WTC11 (cell line): ENCODE results near the gene C17orf67. TPM values are rescaled to one million over a fixed set of nuclear protein-coding genes. Genes with fewer than 3 reads are reported as not detected.
"Not testable (repeated sequence)": the region's sequence is repeated elsewhere in the genome, so short reads cannot be mapped to it uniquely, and the experiment has no call there.

Source experiments
- ATAC-seq: fragments of 200-7000 bp; cut with Tn5 transposase; 2 replicates; pipeline ENCODE4 v1.10.0; 2021; ENCODE audit warnings: mild to moderate bottlenecking, moderate library complexity
- CTCF ChIA-PET: fragments of 300-600 bp; sonication (Branson Sonifier 250); formaldehyde crosslinking; loops from one replicate; lab custom pipeline; 2021; ENCODE audit warnings: antibody characterized with exemption; lab: Charles Lee
- POLR2A ChIA-PET: fragments of 350-600 bp; sonication (Branson Sonifier 250); formaldehyde crosslinking; loops from one replicate; lab custom pipeline; 2021; ENCODE audit warnings: antibody characterized with exemption; lab: Charles Lee
- DNase-seq: peaks from one replicate; pipeline ENCODE4 v3.0.0; 2021; ENCODE audit warnings: low spot score
- H3K27ac Mint-ChIP-seq: 2 replicates; pipeline ENCODE4 v1.8.0; 2021; ENCODE audit warnings: mixed read lengths
- H3K27me3 Mint-ChIP-seq: 2 replicates; pipeline ENCODE4 v1.8.0; 2021; ENCODE audit warnings: low read depth, mild to moderate bottlenecking, moderate library complexity, mixed read lengths
- H3K36me3 Mint-ChIP-seq: 2 replicates; pipeline ENCODE4 v1.8.0; 2021; ENCODE audit warnings: mixed read lengths
- H3K4me1 Mint-ChIP-seq: 2 replicates; pipeline ENCODE4 v1.8.0; 2022; ENCODE audit warnings: mixed read lengths
- H3K4me3 Mint-ChIP-seq: 2 replicates; pipeline ENCODE4 v1.8.0; 2021; ENCODE audit warnings: mild to moderate bottlenecking, moderate library complexity, mixed read lengths
- H3K9me3 Mint-ChIP-seq: 2 replicates; pipeline ENCODE4 v1.8.0; 2021; ENCODE audit warnings: mixed read lengths
- E2F5 ChIP-seq: sonication (generic); formaldehyde crosslinking; IDR thresholded peaks from 2 replicates; pipeline ENCODE4 v1.8.1; 2022; ENCODE audit warnings: mild to moderate bottlenecking, moderate library complexity, missing genetic modification reagents
- FOXP1 ChIP-seq: sonication (generic); formaldehyde crosslinking; IDR thresholded peaks from 2 replicates; pipeline ENCODE4 v1.8.0; 2022; ENCODE audit warnings: missing genetic modification reagents, mild to moderate bottlenecking, moderate library complexity, borderline replicate concordance
- GTF2I ChIP-seq: fragments of 250-450 bp; sonication (Bioruptor Pico); conservative IDR thresholded peaks from 2 replicates; pipeline ENCODE4 v1.4.0; 2021; ENCODE audit warnings: mild to moderate bottlenecking
- HMGXB4 ChIP-seq: sonication (generic); formaldehyde crosslinking; IDR thresholded peaks from 2 replicates; pipeline ENCODE4 v1.8.1; 2023; ENCODE audit warnings: mild to moderate bottlenecking, moderate library complexity, missing genetic modification reagents
- NFATC4 ChIP-seq: fragments of 250-450 bp; sonication (Bioruptor Pico); IDR thresholded peaks from 2 replicates; pipeline ENCODE4 v1.9.0; 2021; ENCODE audit warnings: mild to moderate bottlenecking
- NFE2L1 ChIP-seq: sonication (generic); formaldehyde crosslinking; IDR thresholded peaks from 2 replicates; pipeline ENCODE4 v1.8.1; 2023; ENCODE audit warnings: missing genetic modification reagents
- OVOL2 ChIP-seq: fragments of 250-450 bp; sonication (Bioruptor Pico); IDR thresholded peaks from 2 replicates; pipeline ENCODE4 v1.9.0; 2021; ENCODE audit warnings: mild to moderate bottlenecking, borderline replicate concordance
- PREB ChIP-seq: sonication (generic); formaldehyde crosslinking; IDR thresholded peaks from 2 replicates; pipeline ENCODE4 v1.8.1; 2022; ENCODE audit warnings: mild to moderate bottlenecking, missing genetic modification reagents, moderate library complexity, borderline replicate concordance
- SMAD4 ChIP-seq: sonication (generic); formaldehyde crosslinking; IDR thresholded peaks from 2 replicates; pipeline ENCODE4 v1.8.0; 2022; ENCODE audit warnings: mild to moderate bottlenecking, missing genetic modification reagents
- ZNF138 ChIP-seq: sonication (generic); formaldehyde crosslinking; conservative IDR thresholded peaks from 2 replicates; pipeline ENCODE4 v1.8.1; 2022; ENCODE audit warnings: mild to moderate bottlenecking, moderate library complexity, missing genetic modification reagents
- ZNF317 ChIP-seq: sonication (generic); formaldehyde crosslinking; IDR thresholded peaks from 2 replicates; pipeline ENCODE4 v1.8.1; 2023; ENCODE audit warnings: low read depth, mild to moderate bottlenecking, moderate library complexity, missing genetic modification reagents, borderline replicate concordance
- ZNF416 ChIP-seq: fragments of 250-450 bp; sonication (Bioruptor Pico); IDR thresholded peaks from 2 replicates; pipeline ENCODE4 v1.9.0; 2021; ENCODE audit warnings: mild to moderate bottlenecking, inconsistent platforms
- total RNA-seq: library from RNA; stranded (reverse); gene quantifications from 3 replicates; pipeline ENCODE4 v1.2.3, GENCODE V29; 2021
- TF ChIP-seq, protein P1 (sequence below): sonication (generic); formaldehyde crosslinking; IDR thresholded peaks from 2 replicates; pipeline ENCODE4 v1.8.1; 2023; ENCODE audit warnings: mild to moderate bottlenecking, missing genetic modification reagents, borderline replicate concordance
- TF ChIP-seq, protein P2 (sequence below): fragments of 200-600 bp; IDR thresholded peaks from 2 replicates; pipeline ENCODE4 v1.8.0; 2022; ENCODE audit warnings: antibody characterized with exemption

C17orf67 gene
- total RNA-seq, 1 experiment from 2014 or later: 3.3 TPM

DNA sequence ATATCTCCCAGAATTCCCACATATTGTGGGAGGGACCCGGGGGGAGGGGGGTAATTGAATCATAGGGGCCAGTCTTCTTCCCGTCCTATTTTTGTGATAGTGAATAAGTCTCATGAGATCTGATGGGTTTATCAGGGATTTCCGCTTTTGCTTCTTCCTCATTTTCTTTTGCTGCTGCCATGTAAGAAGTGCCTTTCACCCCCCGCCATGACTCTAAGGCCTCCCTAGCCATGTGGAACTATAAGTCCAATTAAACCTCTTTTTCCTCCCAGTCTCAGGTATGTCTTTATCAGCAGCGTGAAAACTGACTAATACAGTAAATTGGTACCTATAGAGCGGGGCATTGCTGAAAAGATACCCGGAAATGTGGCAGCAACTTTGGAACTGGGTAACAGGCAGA lies 76.1 kb downstream of the C17orf67 start:
- peaks cover 12% of the 10 kb centered on the region for H3K9me3 Mint-ChIP-seq
- POLR2A ChIA-PET, DNase-seq, H3K36me3 Mint-ChIP-seq, H3K27ac Mint-ChIP-seq, H3K4me3 Mint-ChIP-seq, H3K4me1 Mint-ChIP-seq, H3K27me3 Mint-ChIP-seq, ATAC-seq: not testable (repeated sequence)
- CTCF ChIA-PET: interaction anchor here (2.1 kb wide), 1 partner anchor 23 kb away, joined by 7 read pairs; no protein-coding TSS in a partner anchor

GRCh38 chr17:56756536-56756935 lies 77.2 kb downstream of the C17orf67 start:
- DNase-seq (no peak), ATAC-seq (no peak)
- no peaks in the 10 kb centered on the region for H3K27me3 Mint-ChIP-seq
- TF ChIP-seq, protein P1, sequence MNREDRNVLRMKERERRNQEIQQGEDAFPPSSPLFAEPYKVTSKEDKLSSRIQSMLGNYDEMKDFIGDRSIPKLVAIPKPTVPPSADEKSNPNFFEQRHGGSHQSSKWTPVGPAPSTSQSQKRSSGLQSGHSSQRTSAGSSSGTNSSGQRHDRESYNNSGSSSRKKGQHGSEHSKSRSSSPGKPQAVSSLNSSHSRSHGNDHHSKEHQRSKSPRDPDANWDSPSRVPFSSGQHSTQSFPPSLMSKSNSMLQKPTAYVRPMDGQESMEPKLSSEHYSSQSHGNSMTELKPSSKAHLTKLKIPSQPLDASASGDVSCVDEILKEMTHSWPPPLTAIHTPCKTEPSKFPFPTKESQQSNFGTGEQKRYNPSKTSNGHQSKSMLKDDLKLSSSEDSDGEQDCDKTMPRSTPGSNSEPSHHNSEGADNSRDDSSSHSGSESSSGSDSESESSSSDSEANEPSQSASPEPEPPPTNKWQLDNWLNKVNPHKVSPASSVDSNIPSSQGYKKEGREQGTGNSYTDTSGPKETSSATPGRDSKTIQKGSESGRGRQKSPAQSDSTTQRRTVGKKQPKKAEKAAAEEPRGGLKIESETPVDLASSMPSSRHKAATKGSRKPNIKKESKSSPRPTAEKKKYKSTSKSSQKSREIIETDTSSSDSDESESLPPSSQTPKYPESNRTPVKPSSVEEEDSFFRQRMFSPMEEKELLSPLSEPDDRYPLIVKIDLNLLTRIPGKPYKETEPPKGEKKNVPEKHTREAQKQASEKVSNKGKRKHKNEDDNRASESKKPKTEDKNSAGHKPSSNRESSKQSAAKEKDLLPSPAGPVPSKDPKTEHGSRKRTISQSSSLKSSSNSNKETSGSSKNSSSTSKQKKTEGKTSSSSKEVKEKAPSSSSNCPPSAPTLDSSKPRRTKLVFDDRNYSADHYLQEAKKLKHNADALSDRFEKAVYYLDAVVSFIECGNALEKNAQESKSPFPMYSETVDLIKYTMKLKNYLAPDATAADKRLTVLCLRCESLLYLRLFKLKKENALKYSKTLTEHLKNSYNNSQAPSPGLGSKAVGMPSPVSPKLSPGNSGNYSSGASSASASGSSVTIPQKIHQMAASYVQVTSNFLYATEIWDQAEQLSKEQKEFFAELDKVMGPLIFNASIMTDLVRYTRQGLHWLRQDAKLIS: no peak
- no peak for TF ChIP-seq ZNF416 (CRISPR knock-in tag)
- TF ChIP-seq ZNF317 (CRISPR knock-in tag): no peak
- no peak for TF ChIP-seq FOXP1
- TF ChIP-seq OVOL2 (CRISPR knock-in tag): no peak
- TF ChIP-seq SMAD4 (CRISPR knock-in tag): no peak
- no peak for TF ChIP-seq E2F5 (CRISPR knock-in tag)
- TF ChIP-seq HMGXB4 (CRISPR knock-in tag): no peak
- no peak for TF ChIP-seq GTF2I
- TF ChIP-seq PREB: no peak
- no peak for TF ChIP-seq NFE2L1
- TF ChIP-seq ZNF138 (CRISPR knock-in tag): no peak
- TF ChIP-seq NFATC4 (CRISPR knock-in tag): no peak
- TF ChIP-seq, protein P2, sequence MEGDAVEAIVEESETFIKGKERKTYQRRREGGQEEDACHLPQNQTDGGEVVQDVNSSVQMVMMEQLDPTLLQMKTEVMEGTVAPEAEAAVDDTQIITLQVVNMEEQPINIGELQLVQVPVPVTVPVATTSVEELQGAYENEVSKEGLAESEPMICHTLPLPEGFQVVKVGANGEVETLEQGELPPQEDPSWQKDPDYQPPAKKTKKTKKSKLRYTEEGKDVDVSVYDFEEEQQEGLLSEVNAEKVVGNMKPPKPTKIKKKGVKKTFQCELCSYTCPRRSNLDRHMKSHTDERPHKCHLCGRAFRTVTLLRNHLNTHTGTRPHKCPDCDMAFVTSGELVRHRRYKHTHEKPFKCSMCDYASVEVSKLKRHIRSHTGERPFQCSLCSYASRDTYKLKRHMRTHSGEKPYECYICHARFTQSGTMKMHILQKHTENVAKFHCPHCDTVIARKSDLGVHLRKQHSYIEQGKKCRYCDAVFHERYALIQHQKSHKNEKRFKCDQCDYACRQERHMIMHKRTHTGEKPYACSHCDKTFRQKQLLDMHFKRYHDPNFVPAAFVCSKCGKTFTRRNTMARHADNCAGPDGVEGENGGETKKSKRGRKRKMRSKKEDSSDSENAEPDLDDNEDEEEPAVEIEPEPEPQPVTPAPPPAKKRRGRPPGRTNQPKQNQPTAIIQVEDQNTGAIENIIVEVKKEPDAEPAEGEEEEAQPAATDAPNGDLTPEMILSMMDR: no peak
- TF ChIP-seq, all 79 proteins: peak for 0
- POLR2A ChIA-PET: interaction anchor here (0.6 kb wide), 1 partner anchor 444 kb away, joined by 3 read pairs; no protein-coding TSS in a partner anchor
- Mint-ChIP-seq H3K36me3 (no peaks in the 10 kb centered on the region), H3K4me3 (no peak overlapping the region), H3K9me3 (peaks cover 5% of the 10 kb centered on the region), H3K4me1 (peaks cover 4% of the 10 kb centered on the region), H3K27ac (no peak overlapping the region)
- CTCF ChIA-PET: interaction anchor here (2.1 kb wide), 1 partner anchor 24 kb away, joined by 7 read pairs; no protein-coding TSS in a partner anchor
